Tibial nerve (tissue), 4 donors: ENCODE results near the gene TRIM49D1. TPM values are rescaled to one million over a fixed set of nuclear protein-coding genes. Genes with fewer than 3 reads are reported as not detected.

Experiments
- small RNA-seq: library from RNA; depleted of rRNA; stranded (forward); fragments of <200 nt; gene quantifications from one replicate; pipeline ENCODE3, GENCODE V24; 2016
- total RNA-seq, 4 donors: library from RNA; depleted of rRNA; stranded (reverse); fragments of >200 nt; gene quantifications; one replicate each; pipeline ENCODE4 v1.1.0, GENCODE V29; 2016

The TRIM49D1 gene
- total RNA-seq, 4 donors from 2014 or later = 0.21 TPM; not detected in 3

Small RNA genes lying within 50 kb of the gene (small RNA-seq; reads per million reads assigned to genes)
- gene AP004607.1 = not detected

Other genes starting within 250 kb of the TRIM49D1 start
- gene TRIM77, start 211.9 kb downstream of the TRIM49D1 start, total RNA-seq = not detected
- gene TRIM49, start 113.7 kb downstream of the TRIM49D1 start, total RNA-seq = not detected
- gene TRIM64B, start 43.8 kb downstream of the TRIM49D1 start, total RNA-seq = not detected
- gene TRIM49D2, start 1.8 kb upstream of the TRIM49D1 start, total RNA-seq = not detected
- not detected for gene TRIM64, start 43.8 kb upstream of the TRIM49D1 start, total RNA-seq
- gene TRIM49C, start 108.9 kb upstream of the TRIM49D1 start, total RNA-seq = not detected
- gene UBTFL1, start 163.7 kb upstream of the TRIM49D1 start, total RNA-seq = not detected
- gene NAALAD2, start 212.4 kb upstream of the TRIM49D1 start, total RNA-seq = 10 to 100 TPM in 1 of 4 donors, 1 to 10 TPM in 3; 4.2 to 13.5 (median 8.3) TPM